Progenitor cell of endocrine pancreas (in vitro differentiated cells): Measurements from ENCODE around the gene TPPP. TPM values are rescaled to one million over a fixed set of nuclear protein-coding genes. Genes with fewer than 3 reads are reported as not detected.
A peak's percentile ranks its signal among the peaks of the same experiment; 100 is the strongest.
"Not testable (repeated sequence)": the region's sequence is repeated elsewhere in the genome, so short reads cannot be mapped to it uniquely, and the experiment has no call there.

Experiments
- DNase-seq: peaks from one replicate; pipeline ENCODE4 v3.0.0; 2021; ENCODE audit warnings: low spot score; ENCODE audit not compliant: unreplicated experiment
- H3K27ac Mint-ChIP-seq: 2 replicates; pipeline ENCODE4 v1.8.0; 2021; ENCODE audit warnings: mild to moderate bottlenecking, moderate library complexity, mixed read lengths
- H3K27me3 Mint-ChIP-seq: 2 replicates; pipeline ENCODE4 v1.8.0; 2021; ENCODE audit warnings: mixed read lengths
- H3K36me3 Mint-ChIP-seq: 2 replicates; pipeline ENCODE4 v1.8.0; 2022; ENCODE audit warnings: mixed read lengths; ENCODE audit not compliant: insufficient read depth
- H3K4me1 Mint-ChIP-seq: 2 replicates; pipeline ENCODE4 v1.8.0; 2021; ENCODE audit warnings: low read depth, mixed read lengths
- H3K4me3 Mint-ChIP-seq: 2 replicates; pipeline ENCODE4 v1.8.0; 2021; ENCODE audit warnings: low read depth, mild to moderate bottlenecking, moderate library complexity, mixed read lengths
- H3K9me3 Mint-ChIP-seq: 2 replicates; pipeline ENCODE4 v1.8.0; 2021; ENCODE audit warnings: low read depth, mixed read lengths
- total RNA-seq: library from RNA; stranded (reverse); gene quantifications from 2 replicates; pipeline ENCODE4 v1.2.1, GENCODE V29; 2021
- TF ChIP-seq, protein P1 (sequence below): fragments of 200-600 bp; sonication (generic); IDR thresholded peaks from one replicate; pipeline ENCODE4 v1.5.0; 2021; ENCODE audit warnings: antibody characterized with exemption, mild to moderate bottlenecking; ENCODE audit not compliant: unreplicated experiment

TPPP gene
- total RNA-seq, 1 donor from 2014 or later = 2.9 TPM

DNA sequence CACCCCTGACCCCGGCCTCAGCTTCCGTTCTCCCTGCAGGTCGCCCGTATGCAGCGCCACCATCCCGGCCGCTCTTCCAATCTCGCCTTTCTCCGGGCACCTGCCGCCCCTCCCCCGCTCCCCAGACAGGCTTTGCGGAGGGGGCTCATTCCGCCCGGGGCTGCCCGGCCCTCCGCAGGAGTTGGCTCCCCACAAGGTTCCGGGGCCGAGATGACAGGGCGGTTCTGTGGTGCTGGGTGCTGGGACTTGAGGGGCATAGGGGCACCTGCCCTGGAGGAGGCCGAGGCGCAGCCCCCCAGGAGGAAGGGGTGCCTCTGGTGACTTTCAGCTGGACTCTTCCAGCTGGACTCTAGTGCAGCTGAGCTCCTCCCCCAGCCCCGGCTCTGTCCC, 885 bp upstream of the TPPP start:
- H3K4me1 Mint-ChIP-seq, DNase-seq, H3K27ac Mint-ChIP-seq, H3K9me3 Mint-ChIP-seq, H3K4me3 Mint-ChIP-seq, H3K36me3 Mint-ChIP-seq, H3K27me3 Mint-ChIP-seq: not testable (repeated sequence)

- not testable (repeated sequence) for H3K9me3 Mint-ChIP-seq
- H3K4me3 Mint-ChIP-seq = peak overlapping the region; percentile 33
These were observed 567 bp downstream of the TPPP start for GRCh38 chr5:692529-693041.

DNA sequence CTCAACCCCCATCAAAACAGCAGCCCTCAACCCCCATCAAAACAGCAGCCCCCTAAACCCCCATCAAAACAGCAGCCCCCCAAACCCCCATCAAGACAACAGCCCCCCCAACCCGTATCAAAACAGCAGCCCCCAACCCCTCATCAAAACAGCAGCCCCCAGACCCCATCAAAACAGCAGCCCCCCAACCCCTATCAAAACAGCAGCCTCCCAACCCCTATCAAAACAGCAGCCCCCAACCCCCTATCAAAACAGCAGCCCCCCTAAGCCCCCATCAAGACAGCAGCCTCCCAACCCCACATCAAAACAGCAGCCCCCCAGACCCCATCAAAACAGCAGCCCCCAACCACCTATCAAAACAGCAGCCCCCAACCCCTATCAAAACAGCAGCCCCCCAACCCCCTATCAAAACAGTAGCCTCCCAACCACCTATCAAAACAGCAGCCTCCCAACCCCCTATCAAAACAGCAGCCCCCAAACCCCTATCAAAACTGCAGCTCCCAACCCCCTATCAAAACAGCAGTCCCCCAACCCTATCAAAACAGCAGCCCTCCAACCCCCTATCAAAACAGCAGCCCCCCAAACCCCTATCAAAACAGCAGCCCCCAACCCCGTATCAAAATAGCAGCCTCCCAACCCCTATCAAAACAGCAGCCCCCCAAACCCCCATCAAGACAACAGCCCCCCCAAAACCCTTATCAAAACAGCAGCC, 1.2 kb downstream of the TPPP start:
- no peak for DNase-seq
- TF ChIP-seq, protein P1, sequence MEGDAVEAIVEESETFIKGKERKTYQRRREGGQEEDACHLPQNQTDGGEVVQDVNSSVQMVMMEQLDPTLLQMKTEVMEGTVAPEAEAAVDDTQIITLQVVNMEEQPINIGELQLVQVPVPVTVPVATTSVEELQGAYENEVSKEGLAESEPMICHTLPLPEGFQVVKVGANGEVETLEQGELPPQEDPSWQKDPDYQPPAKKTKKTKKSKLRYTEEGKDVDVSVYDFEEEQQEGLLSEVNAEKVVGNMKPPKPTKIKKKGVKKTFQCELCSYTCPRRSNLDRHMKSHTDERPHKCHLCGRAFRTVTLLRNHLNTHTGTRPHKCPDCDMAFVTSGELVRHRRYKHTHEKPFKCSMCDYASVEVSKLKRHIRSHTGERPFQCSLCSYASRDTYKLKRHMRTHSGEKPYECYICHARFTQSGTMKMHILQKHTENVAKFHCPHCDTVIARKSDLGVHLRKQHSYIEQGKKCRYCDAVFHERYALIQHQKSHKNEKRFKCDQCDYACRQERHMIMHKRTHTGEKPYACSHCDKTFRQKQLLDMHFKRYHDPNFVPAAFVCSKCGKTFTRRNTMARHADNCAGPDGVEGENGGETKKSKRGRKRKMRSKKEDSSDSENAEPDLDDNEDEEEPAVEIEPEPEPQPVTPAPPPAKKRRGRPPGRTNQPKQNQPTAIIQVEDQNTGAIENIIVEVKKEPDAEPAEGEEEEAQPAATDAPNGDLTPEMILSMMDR = no peak
- H3K27me3 Mint-ChIP-seq = peaks cover under 1% of the 10 kb centered on the region
- H3K27ac Mint-ChIP-seq = no peak overlapping the region
- H3K4me3 Mint-ChIP-seq = no peak overlapping the region
- peaks cover 2% of the 10 kb centered on the region for H3K36me3 Mint-ChIP-seq
- no peaks in the 10 kb centered on the region for H3K4me1 Mint-ChIP-seq
- H3K9me3 Mint-ChIP-seq = no peaks in the 10 kb centered on the region

More at GRCh38 chr5:692529-693041, 567 bp downstream of the TPPP start:
- H3K4me1 Mint-ChIP-seq, H3K36me3 Mint-ChIP-seq, H3K27me3 Mint-ChIP-seq, DNase-seq, H3K27ac Mint-ChIP-seq: not testable (repeated sequence)

- not testable (repeated sequence) for H3K4me3 Mint-ChIP-seq, H3K4me1 Mint-ChIP-seq, H3K27me3 Mint-ChIP-seq, DNase-seq, H3K36me3 Mint-ChIP-seq, H3K27ac Mint-ChIP-seq, H3K9me3 Mint-ChIP-seq
These were observed 2.1 kb downstream of the TPPP start for GRCh38 chr5:691049-691448.

DNA sequence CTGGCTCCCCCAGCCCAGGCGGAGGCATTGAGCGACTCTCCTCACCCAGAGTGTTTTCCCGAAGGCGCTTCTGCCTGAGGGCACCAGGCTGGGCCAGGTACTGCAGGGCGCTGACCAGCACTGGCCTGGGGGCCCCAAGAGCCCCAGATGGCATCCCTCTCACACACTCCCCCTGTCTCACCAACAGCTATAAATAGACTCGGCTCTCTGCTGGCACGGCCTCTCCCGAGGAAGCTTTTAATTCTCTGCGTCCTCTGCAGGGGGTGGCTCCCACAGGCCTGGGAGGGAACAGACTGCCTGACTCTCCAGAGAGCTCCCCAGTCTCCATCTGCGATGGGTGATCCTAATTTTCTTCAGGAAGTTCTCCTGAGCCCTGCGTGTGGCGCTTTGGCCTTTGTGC, 2.9 kb downstream of the TPPP start:
- not testable (repeated sequence) for H3K9me3 Mint-ChIP-seq, H3K4me1 Mint-ChIP-seq, DNase-seq, H3K27me3 Mint-ChIP-seq, H3K36me3 Mint-ChIP-seq, H3K27ac Mint-ChIP-seq, H3K4me3 Mint-ChIP-seq

GRCh38 chr5:688348-689010, 4.7 kb downstream of the TPPP start:
- not testable (repeated sequence) for H3K9me3 Mint-ChIP-seq, H3K36me3 Mint-ChIP-seq, H3K4me1 Mint-ChIP-seq, H3K4me3 Mint-ChIP-seq, DNase-seq, H3K27ac Mint-ChIP-seq, H3K27me3 Mint-ChIP-seq

DNA sequence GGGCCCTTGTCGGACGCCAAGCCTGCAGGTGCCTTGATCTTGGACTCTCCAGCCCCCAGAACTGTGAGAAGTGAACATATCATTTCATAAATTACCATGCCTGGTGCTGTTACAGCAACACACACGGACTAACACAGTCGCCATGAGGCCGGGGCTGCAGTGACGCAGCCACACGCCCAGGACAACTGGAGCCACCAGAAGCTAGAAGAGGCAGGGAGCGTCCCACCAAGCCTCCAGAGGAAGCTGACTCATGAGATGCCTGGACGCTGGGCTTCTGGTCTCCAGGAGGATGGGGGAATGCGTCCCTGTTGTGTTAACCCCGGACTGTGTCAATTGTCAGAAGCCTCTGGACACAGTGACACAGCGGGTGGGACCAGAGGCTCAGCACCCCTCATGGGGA, 6.2 kb downstream of the TPPP start:
- H3K27ac Mint-ChIP-seq, H3K27me3 Mint-ChIP-seq, H3K4me1 Mint-ChIP-seq, H3K36me3 Mint-ChIP-seq, H3K4me3 Mint-ChIP-seq, H3K9me3 Mint-ChIP-seq, DNase-seq: not testable (repeated sequence)

DNA sequence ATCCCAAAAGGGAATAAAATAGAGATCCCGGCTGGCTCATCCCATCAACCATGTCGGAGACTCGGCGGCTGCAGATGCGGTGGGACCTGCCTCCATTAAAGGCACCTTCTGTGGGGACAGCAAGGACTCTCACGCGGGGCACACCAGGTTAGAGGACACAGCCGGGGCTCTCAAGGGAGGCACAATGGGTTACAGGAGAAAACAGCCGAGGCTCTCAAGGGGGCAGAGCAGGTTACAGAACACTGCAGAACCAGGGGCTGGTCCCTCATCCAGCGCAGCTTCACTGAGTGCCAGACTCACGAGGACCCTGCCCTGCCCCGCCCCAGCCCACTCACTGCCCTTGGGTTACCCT, 7.0 kb downstream of the TPPP start:
- not testable (repeated sequence) for DNase-seq, H3K36me3 Mint-ChIP-seq, H3K4me1 Mint-ChIP-seq

More for the DNA sequence above, 7.0 kb downstream of the TPPP start:
- H3K4me3 Mint-ChIP-seq, H3K9me3 Mint-ChIP-seq, H3K27ac Mint-ChIP-seq, H3K27me3 Mint-ChIP-seq: not testable (repeated sequence)
